Fibroblast of lung (primary cell): Measurements from ENCODE around the gene UBN1. TPM values are rescaled to one million over a fixed set of nuclear protein-coding genes. Genes with fewer than 3 reads are reported as not detected.
A peak's percentile ranks its signal among the peaks of the same experiment; 100 is the strongest.

ENCODE experiments used
- DNase-seq, 2 donors: peaks; one replicate each; pipeline versions ENCODE4 v3.0.0 to v3.0.0-alpha.2; 2010; ENCODE audit warnings: low read depth in 2 of 2
- H2AFZ ChIP-seq: 2 replicates; pipeline ENCODE4 v1.5.1; 2012; ENCODE audit warnings: low read length, control low read depth, inconsistent platforms
- H3K27ac ChIP-seq: 2 replicates; pipeline ENCODE4 v1.5.1; 2011; ENCODE audit warnings: low read length, control low read depth; ENCODE audit not compliant: insufficient read depth
- H3K27me3 ChIP-seq: 2 replicates; pipeline ENCODE4 v1.5.1; 2011; ENCODE audit warnings: mild to moderate bottlenecking, low read length; ENCODE audit not compliant: control insufficient read depth, insufficient read depth
- H3K36me3 ChIP-seq: 2 replicates; pipeline ENCODE4 v1.5.1; 2011; ENCODE audit warnings: low read length; ENCODE audit not compliant: control insufficient read depth, insufficient read depth
- H3K4me1 ChIP-seq: 2 replicates; pipeline ENCODE4 v1.5.1; 2011; ENCODE audit warnings: low read length; ENCODE audit not compliant: control insufficient read depth, insufficient read depth; ENCODE audit errors: extremely low read depth
- H3K4me2 ChIP-seq: 2 replicates; pipeline ENCODE4 v1.5.1; 2011; ENCODE audit warnings: low read length, control low read depth; ENCODE audit not compliant: insufficient read depth; ENCODE audit errors: extremely low read depth
- H3K4me3 ChIP-seq, 4 experiments: fragments of 200-600 bp in 1 of 4; sonication (generic) in 1 of 4; replicated peaks in 1 of 4; 2 replicates each; pipeline ENCODE4 v1.5.1; 2011 to 2016; ENCODE audit warnings: low read length in 4 of 4, low read depth in 3 of 4, mild to moderate bottlenecking in 3 of 4, control low read depth in 2 of 4, inconsistent platforms in 1 of 4, mixed read lengths in 1 of 4; ENCODE audit not compliant: insufficient read depth in 1 of 4; ENCODE audit errors: control extremely low read depth in 1 of 4
- H3K79me2 ChIP-seq: 2 replicates; pipeline ENCODE4 v1.5.1; 2012; ENCODE audit warnings: mild to moderate bottlenecking, low read length, inconsistent platforms; ENCODE audit not compliant: control insufficient read depth, insufficient read depth
- H3K9ac ChIP-seq: 2 replicates; pipeline ENCODE4 v1.5.1; 2011; ENCODE audit warnings: mild to moderate bottlenecking, low read length, control low read depth; ENCODE audit not compliant: insufficient read depth
- H3K9me3 ChIP-seq: 2 replicates; pipeline ENCODE4 v1.5.1; 2012; ENCODE audit warnings: low read depth, low read length; ENCODE audit not compliant: control insufficient read depth, insufficient read depth
- H4K20me1 ChIP-seq: 2 replicates; pipeline ENCODE4 v1.5.1; 2011; ENCODE audit warnings: low read length; ENCODE audit not compliant: control insufficient read depth, insufficient read depth; ENCODE audit errors: extremely low read depth
- CTCF ChIP-seq, 2 donors: IDR thresholded peaks in 1 of 2; conservative IDR thresholded peaks in 1 of 2; 1 replicate in 1 of 2; 2 replicates in 1 of 2; pipeline ENCODE4 v1.5.1; 2011 to 2012; ENCODE audit warnings: low read length in 2 of 2, control low read depth in 1 of 2, inconsistent platforms in 1 of 2, low read depth in 1 of 2, mild to moderate bottlenecking in 1 of 2
- EZH2 ChIP-seq: IDR thresholded peaks from 2 replicates; pipeline ENCODE4 v1.5.1; 2012; ENCODE audit warnings: low read length, control low read depth, mild to moderate bottlenecking; ENCODE audit errors: missing control alignments
- polyA plus RNA-seq, 2 donors: library from polyadenylated mRNA; depleted of rRNA in 1 of 2; stranded (reverse) in 1 of 2; unstranded in 1 of 2; fragments of >200 nt; gene quantifications; 2 replicates each; pipeline ENCODE4 v1.2.1, GENCODE V29; 2011 to 2012; ENCODE audit warnings: missing spikeins in 1 of 2
- total RNA-seq: library from RNA; depleted of rRNA; stranded (reverse); fragments of >200 nt; gene quantifications from 2 replicates; pipeline ENCODE4 v1.2.1, GENCODE V29; 2014

Gene UBN1
- total and polyA plus RNA-seq, 2 donors (not counting 1 experiment from before 2014, with no cell fraction given) = 13.6 to 21.1 TPM

GRCh38 chr16:4913130-4913773 is 66.0 kb downstream of the UBN1 start:
- Histone ChIP-seq H3K27ac (no peak overlapping the region), H3K9ac (no peak overlapping the region), H2AFZ (no peak overlapping the region), H3K27me3 (no peaks in the 10 kb centered on the region), H4K20me1 (no peaks in the 10 kb centered on the region), H3K4me2 (no peak overlapping the region), H3K9me3 (no peaks in the 10 kb centered on the region), H3K79me2 (no peaks in the 10 kb centered on the region), H3K36me3 (no peaks in the 10 kb centered on the region), H3K4me3 (no peak overlapping the region), H3K4me1 (peaks cover 16% of the 10 kb centered on the region)
- no peak for DNase-seq
- TF ChIP-seq EZH2 (no peak), CTCF (conservative IDR thresholded peaks at IDR 0.05 in 1 of 2, IDR thresholded peaks at IDR 0.05 in 1 of 2; ENCODE audit: low read depth in 1 of 2, low read length in 2 of 2) (no peak)

- Histone ChIP-seq H3K4me1 (peaks cover 16% of the 10 kb centered on the region), H3K27ac (no peak overlapping the region)
- TF ChIP-seq EZH2 (no peak), CTCF (conservative IDR thresholded peaks at IDR 0.05 in 1 of 2, IDR thresholded peaks at IDR 0.05 in 1 of 2; ENCODE audit: low read depth in 1 of 2, low read length in 2 of 2) (no peak)
Observed at GRCh38 chr16:4913774-4914525, 66.7 kb downstream of the UBN1 start.

GRCh38 chr16:4914528-4915225 is 67.4 kb downstream of the UBN1 start:
- Histone ChIP-seq H3K36me3 (no peaks in the 10 kb centered on the region), H3K4me1 (peaks cover 16% of the 10 kb centered on the region), H2AFZ (no peak overlapping the region), H3K27ac (peak overlapping the region; percentile 48), H3K4me2 (no peak overlapping the region), H3K4me3 (no peak overlapping the region), H3K79me2 (no peaks in the 10 kb centered on the region), H3K9me3 (no peaks in the 10 kb centered on the region), H3K27me3 (no peaks in the 10 kb centered on the region), H4K20me1 (no peaks in the 10 kb centered on the region), H3K9ac (no peak overlapping the region)
- TF ChIP-seq EZH2 (no peak), CTCF (conservative IDR thresholded peaks at IDR 0.05 in 1 of 2, IDR thresholded peaks at IDR 0.05 in 1 of 2; ENCODE audit: low read depth in 1 of 2, low read length in 2 of 2) (no peak)
- peak in 1 of 2 donors; percentile 10 for DNase-seq

More at GRCh38 chr16:4913774-4914525, 66.7 kb downstream of the UBN1 start:
- Histone ChIP-seq H3K9me3 (no peaks in the 10 kb centered on the region), H4K20me1 (no peaks in the 10 kb centered on the region), H3K36me3 (no peaks in the 10 kb centered on the region), H2AFZ (no peak overlapping the region), H3K9ac (no peak overlapping the region), H3K79me2 (no peaks in the 10 kb centered on the region), H3K27me3 (no peaks in the 10 kb centered on the region), H3K4me3 (no peak overlapping the region), H3K4me2 (no peak overlapping the region)
- no peak for DNase-seq
